LoVo (cell line): ENCODE results near the gene NEAT1.

Experiments used
- DNase-seq: peaks from one replicate; pipeline ENCODE4 v3.0.0-alpha.2; 2016; ENCODE audit warnings: low spot score

NEAT1 gene

GRCh38 chr11:65422633-65423515 lies at the start of gene NEAT1:
TSS of gene NEAT1 (plus strand) at chr11:65422798.
- peak; percentile 79 for DNase-seq

- DNase-seq = no peak
Observed at GRCh38 chr11:65373839-65374580, 48.6 kb upstream of the NEAT1 start.

DNA sequence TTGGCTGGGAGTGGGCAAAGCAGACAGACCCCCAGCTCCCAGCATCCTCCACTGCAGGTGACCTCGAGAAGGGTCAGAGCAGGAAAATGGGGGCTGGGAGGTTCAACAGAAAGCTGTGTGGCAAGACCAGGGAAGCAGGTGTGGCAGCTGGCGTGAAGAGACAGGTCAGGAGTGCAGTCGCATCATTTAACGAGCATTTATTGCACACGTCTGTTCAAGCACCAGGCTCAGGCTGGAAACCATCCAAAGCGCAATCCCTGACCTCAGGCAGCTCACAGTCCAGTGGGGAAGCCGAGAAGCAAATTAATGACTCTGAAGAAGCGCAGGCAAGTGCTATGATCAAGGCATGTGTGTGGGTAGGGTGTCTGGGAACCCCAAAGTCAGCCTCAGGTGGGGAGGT lies 47.6 kb upstream of the NEAT1 start:
- no peak for DNase-seq

DNA sequence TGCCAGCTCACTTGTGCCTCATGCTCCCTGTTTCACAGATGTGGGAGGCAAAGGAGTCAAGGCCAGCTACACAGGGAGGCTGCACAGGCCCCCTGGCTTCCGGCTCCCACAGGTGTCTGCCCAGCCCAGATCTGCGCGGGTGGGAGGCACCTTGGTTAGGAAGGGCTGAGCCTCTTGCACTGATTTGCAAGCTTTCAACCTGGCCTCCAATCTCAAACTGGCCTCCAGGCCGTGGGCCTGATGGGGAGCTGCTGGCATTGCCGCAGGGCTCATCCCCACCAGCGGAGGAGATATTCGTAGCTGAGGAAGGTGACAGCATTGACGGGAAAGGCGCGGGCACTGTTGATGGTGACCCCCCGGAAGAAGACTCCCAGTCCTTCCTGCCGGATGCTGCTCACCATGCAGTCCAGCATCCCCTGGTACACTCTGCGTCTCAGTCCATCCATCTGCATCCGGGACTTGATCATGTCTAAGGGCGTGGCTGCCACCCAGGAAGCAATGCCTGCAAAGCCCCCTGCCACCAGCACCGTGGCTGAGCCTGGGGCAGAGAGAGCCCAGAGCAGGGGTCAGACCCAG lies 46.4 kb upstream of the NEAT1 start:
- no peak for DNase-seq

DNA sequence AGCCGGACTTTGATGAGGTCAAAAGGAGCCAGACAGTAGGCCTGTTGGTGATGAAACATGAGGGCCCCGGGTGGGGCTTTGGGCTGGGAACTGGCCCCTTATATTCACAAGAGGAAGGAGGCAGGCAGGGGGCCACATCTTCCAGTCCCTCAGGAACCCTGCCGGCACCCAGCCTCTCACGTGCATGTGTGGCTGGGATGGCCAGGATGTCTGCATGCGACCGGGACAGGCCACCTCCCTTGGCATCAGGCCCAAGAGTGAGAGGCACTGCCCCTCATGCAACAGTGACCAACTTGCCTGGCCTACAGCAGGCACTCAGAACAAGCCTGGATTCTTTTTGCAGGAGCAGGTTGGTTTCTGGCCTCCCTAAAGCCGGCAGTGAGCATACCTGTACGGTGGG lies 45.6 kb upstream of the NEAT1 start:
- no peak for DNase-seq

- DNase-seq = no peak
Observed at GRCh38 chr11:65377777-65378176, 44.8 kb upstream of the NEAT1 start.

DNA sequence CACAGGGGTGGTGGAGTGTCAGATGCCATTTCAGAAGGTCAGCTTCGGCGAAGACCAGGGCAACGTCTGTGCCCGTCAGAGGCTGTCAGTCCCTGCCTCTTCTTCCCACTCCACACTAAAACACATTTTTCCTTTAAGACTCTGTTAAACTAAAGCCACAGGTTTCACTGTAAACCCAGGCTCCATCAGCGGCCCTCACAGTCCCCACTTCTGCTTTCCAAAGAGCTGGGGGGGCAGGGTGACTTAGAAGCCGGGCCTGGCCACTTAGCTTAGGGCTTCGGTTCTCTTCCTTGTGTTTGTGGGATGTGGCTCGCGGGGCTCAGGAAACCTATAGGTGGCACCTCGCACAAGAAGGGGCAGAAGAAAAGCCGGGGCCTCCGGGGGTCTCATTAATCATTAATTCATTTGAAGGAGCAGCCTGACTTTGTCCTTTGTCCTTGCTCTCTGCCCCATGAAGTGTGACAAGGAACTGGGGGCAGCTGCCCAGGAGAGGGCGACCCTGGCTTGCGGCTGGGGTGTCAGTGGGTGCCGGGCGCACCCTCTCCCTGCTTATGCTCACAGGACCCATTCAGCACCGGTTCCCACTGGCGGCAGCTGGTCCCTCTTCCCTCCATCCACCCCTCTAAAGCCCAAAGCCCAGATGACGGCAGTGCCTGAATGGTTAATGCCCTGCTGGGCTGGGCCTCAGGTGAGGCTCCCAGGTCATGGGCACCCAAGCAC lies 44.2 kb upstream of the NEAT1 start:
- DNase-seq = no peak

DNA sequence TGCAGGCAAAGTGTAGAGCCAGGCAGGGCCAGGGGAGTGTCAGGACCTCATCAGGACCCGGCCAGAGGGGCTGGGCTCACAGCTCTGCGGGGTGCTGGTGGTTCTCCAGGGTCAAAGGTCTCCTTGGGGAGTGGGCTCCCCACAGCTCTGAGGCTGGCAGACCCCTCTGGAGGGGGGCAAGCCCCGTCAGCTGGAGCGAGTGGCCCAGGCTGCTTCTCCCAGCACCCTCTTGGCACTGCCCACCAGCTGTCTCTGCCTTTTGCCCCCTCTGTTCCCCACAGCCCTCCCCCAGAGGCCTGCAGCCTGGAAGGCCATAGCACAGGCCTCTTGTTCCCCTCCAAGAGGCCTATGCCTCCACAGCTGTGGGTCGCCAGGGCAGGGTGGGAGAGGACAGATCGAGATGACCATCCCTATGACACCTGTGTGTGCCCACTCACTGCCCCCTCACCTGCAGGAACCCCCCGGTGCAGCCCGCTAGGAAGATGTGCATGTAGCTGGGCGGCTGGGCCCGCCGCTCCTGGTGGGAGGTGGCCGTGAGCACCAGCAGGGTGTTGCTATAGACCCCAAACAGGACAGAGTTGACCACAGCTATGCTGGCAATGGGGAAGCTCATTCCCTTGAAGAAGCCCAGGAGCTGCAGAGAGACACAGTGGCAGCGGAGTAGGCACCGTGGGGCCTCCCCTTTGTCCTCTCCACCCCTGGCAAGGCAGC lies 43.5 kb upstream of the NEAT1 start:
- no peak for DNase-seq

- DNase-seq = no peak
Observed at GRCh38 chr11:65379698-65380459, 42.7 kb upstream of the NEAT1 start.

DNA sequence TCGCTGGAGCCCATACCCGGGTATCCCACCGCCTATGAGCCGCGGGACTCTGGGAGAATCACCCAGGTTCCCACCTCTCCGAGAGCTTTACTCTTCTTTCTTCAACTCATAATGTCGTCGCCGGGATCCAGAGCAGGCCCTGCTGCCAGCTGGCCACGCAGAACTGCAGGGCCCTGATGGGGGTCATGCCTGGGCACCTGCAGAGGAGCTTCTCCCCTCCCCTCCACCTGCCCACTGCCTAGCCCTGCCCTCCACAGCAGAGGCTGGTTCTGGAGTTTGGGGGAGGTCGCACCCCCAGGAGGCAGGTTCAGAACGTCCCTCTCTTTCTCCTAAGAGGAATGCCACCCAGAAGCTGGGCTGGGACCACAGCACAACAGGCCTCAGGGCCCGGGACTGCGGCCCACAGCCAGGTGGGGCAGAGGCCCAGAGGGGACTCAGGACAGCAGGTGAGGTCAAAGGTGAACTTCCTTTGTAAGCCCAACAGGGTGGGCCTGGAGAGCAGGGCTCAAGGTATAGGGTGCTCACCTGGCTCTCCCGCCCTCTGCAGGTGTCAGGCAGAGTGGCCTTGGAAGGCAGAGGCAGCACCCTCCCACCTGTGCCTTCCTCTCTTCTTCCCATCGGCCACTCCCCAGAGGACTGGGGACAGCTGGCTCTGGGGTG lies 42.0 kb upstream of the NEAT1 start:
- peak; percentile 29 for DNase-seq

GRCh38 chr11:65381716-65382032 lies 40.9 kb upstream of the NEAT1 start:
- DNase-seq = peak; percentile 91

GRCh38 chr11:65382033-65382803 lies 40.4 kb upstream of the NEAT1 start, which contains the start of gene SLC25A45:
TSS of gene SLC25A45 (minus strand) at chr11:65382646. CDS start at chr11:65381951, 695 bp downstream.
- DNase-seq = peak; percentile 97

- peak; percentile 91 for DNase-seq
Observed at GRCh38 chr11:65382804-65383368, 39.7 kb upstream of the NEAT1 start.

DNA sequence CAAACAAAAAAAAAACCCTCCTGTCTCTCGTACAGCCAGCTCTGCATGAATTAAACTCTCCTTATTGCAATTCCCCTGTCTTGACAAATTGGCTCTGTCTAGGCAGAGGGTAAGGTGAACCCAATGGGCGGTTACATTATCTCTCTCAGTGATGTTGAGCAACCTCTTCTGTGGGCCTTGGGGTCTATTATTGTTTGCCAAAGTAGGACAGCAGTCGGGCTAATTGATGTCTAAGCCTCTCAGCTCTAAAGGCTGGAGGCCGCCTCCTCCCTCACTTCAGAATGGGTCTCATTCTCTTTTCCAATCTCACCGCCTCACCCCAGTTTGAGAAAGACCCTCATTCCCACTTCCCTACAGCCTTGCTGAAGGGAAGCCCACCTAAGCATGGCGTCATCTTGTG lies 38.8 kb upstream of the NEAT1 start:
- DNase-seq = no peak

DNA sequence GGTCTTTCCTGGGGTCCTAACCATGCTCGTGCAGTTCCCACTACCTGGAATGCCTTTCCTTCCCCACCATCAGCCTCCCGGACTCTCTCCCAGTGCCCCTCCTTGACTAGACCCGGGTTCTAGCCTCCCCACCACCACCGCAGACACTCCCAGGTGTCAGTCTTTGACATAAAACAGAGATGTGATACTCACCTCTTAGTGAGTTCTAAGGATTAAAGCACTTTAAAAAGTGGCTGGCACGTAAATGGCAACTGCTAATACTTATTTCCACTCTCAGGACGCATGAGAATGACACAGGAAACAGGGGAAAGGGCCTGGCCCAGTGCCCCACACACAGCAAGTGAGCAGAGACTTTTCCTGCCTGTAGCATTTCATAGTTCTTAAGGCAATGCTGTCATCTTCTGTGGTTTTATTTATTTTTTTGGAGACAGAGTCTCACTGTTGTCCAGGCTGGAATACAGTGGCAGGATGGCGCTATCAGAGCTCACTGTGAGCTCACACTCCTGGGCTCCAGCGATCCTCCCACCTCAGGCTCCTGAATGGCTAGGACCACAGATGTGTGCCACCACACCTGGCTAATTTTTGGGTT lies 38.2 kb upstream of the NEAT1 start:
- no peak for DNase-seq

- DNase-seq = peak; percentile 89
Observed at GRCh38 chr11:65386307-65387140, 36.1 kb upstream of the NEAT1 start, which contains the start of gene FRMD8. TSS of gene FRMD8 (plus strand) at chr11:65386637. CDS start at chr11:65387037, 400 bp downstream.

DNA sequence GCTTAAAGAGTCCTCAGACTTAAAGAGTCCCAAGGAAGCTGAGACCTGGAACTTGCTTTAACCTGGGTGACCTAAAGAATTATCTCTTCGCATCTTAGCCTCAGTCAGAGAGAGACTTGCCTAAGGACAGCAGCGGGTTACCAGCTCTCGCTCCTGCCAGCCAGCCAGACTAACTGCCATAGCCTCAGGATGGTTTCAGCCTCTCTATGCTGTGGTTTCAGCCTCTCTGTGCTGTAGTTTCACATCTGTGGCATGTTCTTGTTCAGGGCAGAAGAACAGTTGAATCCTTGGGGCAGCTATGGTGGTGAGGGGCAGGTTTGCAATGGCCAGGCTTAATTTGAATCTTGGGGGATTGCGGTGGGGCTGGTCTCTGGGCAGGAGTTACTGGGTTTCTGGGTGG lies 33.9 kb upstream of the NEAT1 start:
- DNase-seq = no peak
